Stimulated activated naive CD8-positive, alpha-beta T cell treated with anti-CD3 and anti-CD28 coated beads, Interleukin-15, Interleukin-2, amounts not matched to agents 100 U/mL and 50 U/mL, for 24 hours (primary cell): Measurements from ENCODE around the gene IQCC.
"Not testable (repeated sequence)": the region's sequence is repeated elsewhere in the genome, so short reads cannot be mapped to it uniquely, and the experiment has no call there.

ENCODE experiments used
- ATAC-seq: fragments of 150-1000 bp; cut with Tn5 transposase; one replicate; pipeline ENCODE4 v1.10.0; 2021
- DNase-seq: peaks from one replicate; pipeline ENCODE4 v3.0.0; 2021

Gene IQCC

DNA sequence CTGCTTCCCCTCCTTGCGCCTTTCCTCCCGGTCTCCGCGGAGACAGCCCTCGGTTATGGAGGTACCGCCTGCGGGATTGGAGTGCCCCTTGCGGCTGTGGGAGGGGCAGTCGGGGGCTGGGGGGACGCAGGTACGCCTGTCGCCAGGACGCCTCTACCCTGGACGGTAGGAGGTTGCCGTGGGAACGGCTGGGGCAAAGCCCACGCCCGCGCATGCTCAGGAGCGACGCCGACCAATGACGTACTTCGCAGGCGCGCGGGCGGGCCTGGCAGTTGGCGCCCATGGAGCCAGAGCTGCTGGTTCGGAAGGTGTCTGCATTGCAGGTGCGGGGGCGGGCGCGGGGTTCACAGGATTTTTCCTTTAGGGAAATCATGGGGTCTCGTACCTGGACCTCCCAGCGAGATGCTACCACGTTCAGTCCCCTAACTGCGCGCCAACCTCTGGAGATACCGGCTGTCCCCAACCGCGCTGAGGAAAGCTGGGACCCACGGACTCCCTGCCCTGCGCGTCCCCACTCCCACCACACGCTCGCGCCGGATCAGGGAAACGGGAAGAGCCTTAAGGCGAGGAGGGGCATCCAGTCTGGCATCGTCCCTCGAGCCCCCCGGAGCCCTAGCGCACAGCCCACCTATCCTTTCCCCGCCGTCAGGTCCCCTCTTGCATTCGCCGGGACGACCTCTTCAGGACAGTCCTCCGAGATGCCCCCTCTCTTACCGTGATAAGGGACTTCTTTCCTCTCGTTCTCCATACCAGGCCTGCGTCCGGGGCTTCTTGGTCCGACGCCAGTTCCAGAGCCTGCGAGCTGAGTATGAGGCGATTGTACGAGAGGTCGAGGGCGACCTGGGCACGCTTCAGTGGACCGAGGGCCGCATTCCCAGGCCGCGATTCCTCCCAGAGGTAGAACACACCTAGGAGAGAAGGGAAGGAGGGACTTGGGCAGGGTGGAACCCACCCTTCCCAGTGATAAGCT is at the start of gene IQCC:
IQCC (plus strand) TSS at position 271 of the 970 bp plus-strand sequence; CDS start at position 282, 11 bp downstream.
- peak; percentile 90 for DNase-seq

DNA sequence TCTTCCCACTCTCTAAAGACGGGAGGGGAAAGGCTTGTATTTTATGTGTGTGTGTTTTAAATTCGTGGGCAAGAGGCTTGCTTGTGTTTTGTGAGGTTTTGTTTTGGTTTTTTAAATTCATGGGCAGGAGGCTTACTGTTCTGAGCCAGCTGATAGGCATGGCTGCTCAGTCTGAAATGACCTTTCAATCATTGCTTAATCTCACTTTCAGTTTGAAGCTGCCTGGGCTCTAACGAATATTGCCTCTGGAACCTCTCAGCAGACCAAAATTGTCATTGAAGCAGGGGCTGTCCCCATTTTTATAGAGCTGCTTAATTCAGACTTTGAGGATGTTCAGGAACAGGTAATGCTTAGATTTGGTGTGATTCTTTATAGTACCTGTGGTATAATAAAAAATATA is 46.3 kb upstream of the IQCC start:
- ATAC-seq = peak; percentile 94

More for the DNA sequence above, at the start of gene IQCC:
- ATAC-seq = peak; percentile 60

DNA sequence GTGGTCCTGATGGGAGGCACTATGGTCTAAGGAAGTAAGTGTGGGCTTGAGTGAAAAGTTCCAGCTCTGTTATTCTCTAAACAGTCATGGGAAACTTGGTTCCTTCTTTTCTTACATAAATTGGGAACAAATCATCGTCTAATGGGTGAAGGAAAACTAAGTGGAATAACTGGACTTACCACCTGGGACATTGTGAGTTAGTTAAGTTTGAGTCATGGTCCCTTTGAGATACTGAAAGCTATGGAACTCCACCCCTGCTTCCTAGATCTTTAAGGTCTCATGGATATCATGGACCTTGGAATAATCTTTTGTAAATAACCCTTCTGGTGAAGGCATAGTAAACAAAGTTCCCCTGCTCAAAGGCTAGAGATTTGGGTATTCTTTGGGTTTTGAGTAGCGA is 42.1 kb upstream of the IQCC start:
- ATAC-seq (no peak), DNase-seq (no peak)

More for the DNA sequence above, 46.3 kb upstream of the IQCC start:
- DNase-seq = no peak

DNA sequence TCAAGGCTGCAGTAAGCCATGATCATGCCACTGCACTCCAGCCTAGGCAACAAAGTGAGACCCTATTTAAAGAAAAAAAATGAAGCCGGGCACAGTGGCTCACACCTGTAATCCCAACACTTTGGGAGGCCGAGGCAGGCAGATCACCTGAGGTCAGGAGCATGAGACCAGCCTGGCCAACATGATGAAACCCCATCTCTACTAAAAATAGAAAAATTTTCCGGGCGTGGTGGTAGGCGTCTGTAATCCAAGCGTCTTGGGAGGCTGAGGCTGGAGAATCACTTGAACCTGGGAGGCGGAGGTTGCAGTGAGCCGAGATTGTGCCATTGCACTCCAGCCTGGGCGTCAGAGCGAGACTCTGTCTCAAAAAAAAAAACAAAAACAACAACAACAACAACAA is 39.8 kb upstream of the IQCC start:
- ATAC-seq, DNase-seq: not testable (repeated sequence)

DNA sequence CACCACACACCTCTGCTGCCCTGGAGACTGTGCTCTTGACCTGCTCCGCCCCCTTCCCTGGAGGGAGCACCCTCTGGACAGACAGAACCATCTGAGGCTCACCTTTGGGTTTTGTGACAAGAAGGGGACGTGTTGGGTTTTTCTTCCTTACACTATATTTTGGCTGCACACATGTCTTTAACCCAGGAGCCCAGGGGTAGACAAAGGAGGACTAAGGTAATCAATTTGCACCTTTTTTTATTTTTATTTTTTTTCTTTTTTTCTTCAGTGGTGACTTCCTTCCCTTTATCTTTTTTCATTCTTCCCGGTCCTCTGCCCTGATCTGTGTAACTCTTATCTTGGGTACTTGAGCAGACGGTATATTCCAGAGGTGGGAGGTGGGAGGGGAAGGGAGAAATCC is 34.5 kb upstream of the IQCC start:
- DNase-seq = no peak

GRCh38 chr1:32172621-32173245 is 32.7 kb upstream of the IQCC start:
- ATAC-seq (no peak), DNase-seq (no peak)

More for the DNA sequence above, 34.5 kb upstream of the IQCC start:
- no peak for ATAC-seq

DNA sequence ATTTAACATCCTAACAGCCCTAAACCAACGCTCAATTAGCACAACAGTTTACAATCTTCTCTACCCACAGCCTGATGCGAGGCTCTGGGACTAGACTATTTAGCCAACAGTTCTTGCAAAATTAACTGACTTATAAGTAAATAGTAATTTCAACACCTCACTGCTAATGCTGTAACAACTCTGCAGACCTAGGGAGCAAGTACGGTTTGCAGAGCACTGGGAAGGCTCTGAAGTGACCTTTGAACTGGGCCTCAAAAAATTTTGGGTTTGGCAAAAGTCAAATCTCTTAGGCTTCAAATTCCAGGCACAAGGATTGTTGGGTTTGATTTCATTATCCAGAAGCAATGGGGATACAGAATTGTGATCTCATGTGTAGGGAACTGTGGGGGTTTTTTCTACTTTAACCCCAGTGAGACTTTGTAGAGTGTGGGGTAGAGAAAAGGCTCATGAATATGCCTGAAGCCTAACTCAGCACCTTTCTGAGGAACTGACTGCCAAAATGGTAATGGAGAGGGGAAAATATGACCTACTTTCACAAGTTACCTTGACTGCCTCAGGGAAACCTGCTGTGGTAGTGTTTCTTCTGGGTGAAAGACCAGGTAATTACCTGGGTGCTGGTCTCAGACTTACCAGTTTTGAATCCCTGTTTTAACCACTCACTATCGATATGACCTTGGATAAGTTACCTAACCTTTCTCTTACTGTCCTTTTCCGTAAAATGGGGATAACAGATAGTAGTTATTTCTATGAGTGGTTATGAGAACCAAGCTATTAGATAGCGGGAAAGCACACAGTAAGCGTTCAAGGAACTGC is 26.9 kb upstream of the IQCC start:
- ATAC-seq (no peak), DNase-seq (no peak)

GRCh38 chr1:32179193-32179442 is 26.4 kb upstream of the IQCC start:
- ATAC-seq = no peak
- DNase-seq = no peak

- DNase-seq (peak; percentile 95), ATAC-seq (peak; percentile 89)
These were observed 25.9 kb upstream of the IQCC start, which contains the start of gene TXLNA for GRCh38 chr1:32179443-32180185. TSS of gene TXLNA (plus strand) at chr1:32179675. CDS start at chr1:32180346, 671 bp downstream.

DNA sequence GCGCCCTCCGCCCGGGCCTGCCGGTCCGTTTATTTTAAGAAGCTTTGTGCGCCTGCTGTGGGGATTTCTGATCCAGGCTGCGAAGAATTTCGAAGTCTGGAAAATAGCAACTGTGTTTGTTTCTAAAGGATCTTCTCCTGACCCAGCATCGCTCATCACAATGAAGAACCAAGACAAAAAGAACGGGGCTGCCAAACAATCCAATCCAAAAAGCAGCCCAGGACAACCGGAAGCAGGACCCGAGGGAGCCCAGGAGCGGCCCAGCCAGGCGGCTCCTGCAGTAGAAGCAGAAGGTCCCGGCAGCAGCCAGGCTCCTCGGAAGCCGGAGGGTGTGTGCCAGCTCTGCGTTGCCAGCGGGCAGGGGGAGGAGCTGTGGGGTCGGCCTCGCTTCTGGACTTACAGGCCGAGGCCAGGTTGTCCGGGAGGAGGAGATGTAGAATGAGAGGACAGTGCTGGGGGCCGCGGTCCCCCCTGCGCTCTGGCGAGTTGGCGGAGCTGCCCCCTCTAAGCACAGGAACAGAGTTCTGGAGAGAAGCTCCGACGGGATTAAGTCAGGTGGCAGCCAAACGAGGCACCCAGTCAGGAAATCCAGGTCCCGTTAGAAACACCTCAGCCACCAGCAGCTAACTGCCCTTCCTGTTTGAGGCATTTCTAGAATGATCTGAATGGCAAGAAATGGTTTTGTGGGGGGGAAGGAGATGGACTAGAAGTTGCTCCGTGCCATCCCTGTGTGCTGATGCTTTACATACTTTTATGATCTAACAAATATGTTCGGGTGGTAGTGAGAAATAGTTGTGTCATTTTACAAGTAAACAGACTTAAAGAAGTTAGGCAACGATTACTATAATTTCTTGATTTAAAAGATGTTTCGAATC is 25.0 kb upstream of the IQCC start:
- DNase-seq (peak; percentile 52), ATAC-seq (peak; percentile 26)

DNA sequence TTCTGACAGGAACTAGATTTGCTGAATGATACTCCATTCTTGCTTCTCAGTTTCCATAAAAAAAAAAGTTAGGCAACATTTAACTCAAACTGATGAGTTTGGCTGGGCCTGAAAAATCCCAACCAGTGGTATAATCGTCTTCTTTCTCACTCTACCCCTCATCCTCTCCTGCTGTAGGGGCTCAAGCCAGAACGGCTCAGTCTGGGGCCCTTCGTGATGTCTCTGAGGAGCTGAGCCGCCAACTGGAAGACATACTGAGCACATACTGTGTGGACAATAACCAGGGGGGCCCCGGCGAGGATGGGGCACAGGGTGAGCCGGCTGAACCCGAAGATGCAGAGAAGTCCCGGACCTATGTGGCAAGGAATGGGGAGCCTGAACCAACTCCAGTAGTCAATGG is 24.4 kb upstream of the IQCC start:
- DNase-seq (no peak), ATAC-seq (no peak)

DNA sequence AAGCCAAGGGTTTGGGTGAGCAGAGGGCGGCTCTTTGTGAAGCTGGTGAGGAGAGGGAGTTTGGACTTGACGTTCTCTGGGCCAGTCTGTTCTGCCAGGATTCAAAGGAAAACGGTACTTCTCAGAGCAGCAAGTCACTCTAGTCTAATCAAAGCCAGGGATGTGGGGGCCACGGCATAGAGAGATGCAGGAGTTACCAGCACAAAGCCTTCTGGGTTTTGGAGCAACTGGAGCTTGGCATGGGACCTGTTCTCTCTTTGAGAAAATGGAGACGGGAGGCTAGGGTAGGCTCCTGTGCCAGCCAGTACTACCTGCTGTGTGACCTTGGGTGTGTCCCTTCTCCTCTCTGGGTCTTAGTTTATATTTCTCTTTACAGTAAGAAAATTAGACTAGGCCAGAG is 23.9 kb upstream of the IQCC start:
- no peak for DNase-seq
- no peak for ATAC-seq

DNA sequence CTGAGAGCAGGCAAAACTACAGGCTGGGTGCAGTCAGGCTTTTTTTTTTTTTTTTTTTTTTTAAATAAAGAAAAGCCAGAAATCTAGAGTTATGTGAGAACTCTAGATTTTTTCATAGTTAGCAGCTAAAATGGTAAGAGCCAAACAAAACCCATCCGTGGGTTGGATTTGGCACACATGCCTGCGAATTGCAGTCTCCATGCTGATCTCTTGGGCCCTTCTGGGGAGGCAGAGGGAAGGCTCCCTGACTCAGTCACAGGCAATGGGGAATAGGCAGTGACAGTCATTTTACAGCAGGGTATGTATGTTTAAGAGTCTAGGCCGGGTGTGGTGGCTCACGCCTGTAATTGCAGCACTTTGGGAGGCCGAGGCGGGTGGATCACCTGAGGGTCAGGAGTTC is 23.4 kb upstream of the IQCC start:
- ATAC-seq (no peak), DNase-seq (no peak)

- no peak for DNase-seq
- ATAC-seq = no peak
These were observed 20.8 kb upstream of the IQCC start for GRCh38 chr1:32184650-32185049.

DNA sequence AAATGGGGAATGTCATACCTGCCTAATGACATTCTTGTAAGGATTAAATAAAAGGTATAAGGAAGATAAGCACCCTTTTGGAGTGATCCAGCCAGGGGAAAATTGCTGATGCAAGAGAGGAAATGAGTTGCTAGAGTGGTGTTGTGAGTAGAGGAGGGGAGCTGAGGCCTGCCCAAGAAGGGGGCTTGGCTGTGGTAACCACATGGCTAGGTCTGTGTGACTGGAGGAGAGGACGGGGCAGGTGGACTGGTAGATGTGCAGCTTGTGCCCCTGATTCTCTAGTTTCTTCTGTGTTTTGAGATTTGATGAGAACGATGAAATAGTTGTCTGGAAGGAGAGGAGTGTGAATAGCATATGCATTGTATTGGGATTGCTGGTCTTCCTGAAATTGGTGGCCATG is 19.4 kb upstream of the IQCC start:
- ATAC-seq = no peak
- DNase-seq = no peak

DNA sequence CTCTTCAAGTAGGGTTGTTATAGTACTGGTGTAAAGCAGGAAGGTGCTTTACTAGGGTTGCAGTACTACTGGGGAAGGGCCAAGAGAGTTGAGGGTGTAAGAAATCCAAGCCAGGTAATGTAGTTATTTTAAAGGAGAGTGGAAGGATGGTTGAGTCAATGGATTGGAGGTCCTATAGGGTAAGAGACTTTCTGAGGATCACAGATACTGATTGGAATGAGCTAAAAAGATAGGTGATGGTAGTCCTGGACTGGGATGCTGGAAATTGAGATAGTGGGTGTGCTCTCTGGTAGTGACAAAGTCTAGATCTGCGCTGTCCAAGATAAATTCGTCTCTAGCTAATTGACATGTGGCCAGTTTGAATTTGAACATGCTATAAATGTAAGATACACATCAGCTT is 19.0 kb upstream of the IQCC start:
- DNase-seq = no peak
- ATAC-seq = no peak

- DNase-seq = no peak
- ATAC-seq = no peak
These were observed 17.6 kb upstream of the IQCC start for GRCh38 chr1:32187850-32188249.

DNA sequence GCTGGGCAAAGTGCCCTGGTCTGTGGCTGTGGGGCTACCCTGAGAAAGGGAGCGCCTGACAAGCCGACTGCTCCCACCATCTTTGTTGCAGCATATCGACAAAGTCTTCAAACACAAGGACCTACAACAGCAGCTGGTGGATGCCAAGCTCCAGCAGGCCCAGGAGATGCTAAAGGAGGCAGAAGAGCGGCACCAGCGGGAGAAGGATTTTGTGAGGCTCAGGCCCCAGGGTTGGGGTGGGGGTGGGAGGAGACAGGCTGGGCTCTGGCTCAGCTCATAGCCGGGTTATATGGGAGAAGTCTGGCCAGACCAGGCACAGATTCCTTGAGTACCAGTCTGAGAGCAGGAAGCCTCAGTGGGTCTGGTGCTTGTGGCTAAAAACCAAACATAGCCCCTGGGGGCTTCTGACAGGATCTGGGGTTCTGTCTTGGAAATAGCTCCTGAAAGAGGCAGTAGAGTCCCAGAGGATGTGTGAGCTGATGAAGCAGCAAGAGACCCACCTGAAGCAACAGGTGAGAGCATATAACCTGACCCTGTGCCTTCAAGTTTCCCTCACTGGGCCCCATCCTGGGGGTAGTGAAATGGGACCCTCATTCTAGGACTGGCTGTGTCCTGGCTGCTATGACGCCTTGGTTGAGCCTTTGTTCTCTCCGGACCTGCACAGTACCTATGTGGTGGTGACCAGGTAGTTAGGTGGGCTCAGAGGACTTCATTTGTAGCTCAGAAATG is 13.1 kb upstream of the IQCC start:
- no peak for DNase-seq
- no peak for ATAC-seq

- ATAC-seq = no peak
- DNase-seq = no peak
These were observed 10.5 kb upstream of the IQCC start for GRCh38 chr1:32194984-32195383.

GRCh38 chr1:32195531-32195930 is 9.9 kb upstream of the IQCC start:
- DNase-seq = no peak
- no peak for ATAC-seq
